HG03342 (cell line): ENCODE results near the gene RUNDC3A.

Experiments used
- ATAC-seq: cut with Tn5 transposase; IDR thresholded peaks from one replicate; pipeline ENCODE4 v1.9.1; 2021; ENCODE audit warnings: mild to moderate bottlenecking, moderate library complexity; ENCODE audit not compliant: unreplicated experiment

Gene RUNDC3A

DNA sequence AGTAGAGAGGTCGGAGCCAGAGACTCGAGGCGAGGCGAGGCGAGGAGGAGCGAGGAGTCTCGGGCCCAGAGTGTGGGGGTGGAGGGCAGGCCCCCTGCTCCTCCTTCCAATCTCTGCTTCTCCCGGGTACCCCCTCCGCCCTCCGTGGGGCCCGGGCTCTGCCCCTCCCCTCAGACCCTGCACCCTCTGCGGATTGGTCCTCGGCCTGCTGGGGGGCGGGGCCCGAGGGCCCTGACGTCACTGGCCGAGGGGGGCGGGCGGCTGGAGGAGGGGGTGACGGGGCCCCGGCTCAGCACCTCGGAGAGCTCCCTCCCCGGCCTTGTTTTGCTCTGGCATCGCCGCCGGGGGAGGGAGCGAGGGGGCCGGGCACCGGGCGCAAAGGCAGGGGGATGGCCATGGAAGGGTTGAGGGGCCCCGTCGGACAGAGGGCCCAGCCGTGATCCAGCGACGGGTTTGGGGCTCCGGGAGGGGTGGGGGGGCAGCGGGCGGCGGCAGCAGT is at the start of gene RUNDC3A:
Gene RUNDC3A (plus strand): TSS at position 282 of the 499 bp plus-strand sequence. CDS start 232 bp downstream, outside the sequence.
- no peak for ATAC-seq

DNA sequence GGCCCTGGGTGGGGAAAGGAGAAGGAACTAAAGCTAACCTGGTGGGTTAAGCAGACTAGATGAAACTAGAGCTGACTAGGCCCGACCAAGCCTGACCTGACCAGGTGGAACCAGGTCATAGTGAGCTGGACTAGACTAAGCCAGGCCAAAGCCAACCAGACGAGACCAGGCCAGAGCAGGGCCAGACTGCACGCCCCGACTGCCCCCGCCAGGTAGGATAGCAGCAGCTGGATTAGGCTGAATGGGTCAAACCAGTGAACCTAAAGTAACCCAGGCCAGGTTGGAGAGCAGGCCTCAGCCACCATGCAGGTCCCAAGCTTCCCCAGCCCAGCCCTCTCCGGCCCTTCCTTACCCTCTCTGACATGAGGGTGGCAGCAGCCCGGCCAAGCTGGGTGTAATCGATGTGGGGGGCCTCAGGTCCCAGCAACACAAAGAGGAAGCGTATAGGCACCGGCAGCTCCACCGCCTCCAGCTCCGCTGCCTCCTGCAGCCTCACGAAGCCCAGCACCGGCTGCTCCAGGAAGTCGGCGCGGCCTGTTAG is 49.5 kb upstream of the RUNDC3A start:
- no peak for ATAC-seq

DNA sequence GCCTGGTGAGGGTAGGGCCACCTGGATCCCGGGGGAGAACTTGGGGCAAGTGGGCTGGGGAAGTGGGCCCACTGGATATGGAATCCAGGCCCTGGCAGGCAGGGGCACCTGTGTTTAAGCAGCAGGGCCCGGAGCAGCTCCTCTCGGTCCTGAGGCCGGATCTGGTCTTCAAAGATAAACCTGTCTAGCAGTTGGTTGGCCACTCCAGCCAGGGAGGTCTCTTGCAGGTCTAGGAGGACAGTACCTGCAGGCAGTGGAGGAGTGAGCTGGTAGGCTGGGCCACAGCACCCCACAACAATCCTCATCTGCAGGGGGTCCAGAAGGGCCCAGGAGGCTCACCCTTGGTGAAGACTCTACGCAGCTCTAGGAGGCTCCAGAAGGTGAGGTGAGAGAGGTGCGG is 48.1 kb upstream of the RUNDC3A start:
- ATAC-seq: no peak

DNA sequence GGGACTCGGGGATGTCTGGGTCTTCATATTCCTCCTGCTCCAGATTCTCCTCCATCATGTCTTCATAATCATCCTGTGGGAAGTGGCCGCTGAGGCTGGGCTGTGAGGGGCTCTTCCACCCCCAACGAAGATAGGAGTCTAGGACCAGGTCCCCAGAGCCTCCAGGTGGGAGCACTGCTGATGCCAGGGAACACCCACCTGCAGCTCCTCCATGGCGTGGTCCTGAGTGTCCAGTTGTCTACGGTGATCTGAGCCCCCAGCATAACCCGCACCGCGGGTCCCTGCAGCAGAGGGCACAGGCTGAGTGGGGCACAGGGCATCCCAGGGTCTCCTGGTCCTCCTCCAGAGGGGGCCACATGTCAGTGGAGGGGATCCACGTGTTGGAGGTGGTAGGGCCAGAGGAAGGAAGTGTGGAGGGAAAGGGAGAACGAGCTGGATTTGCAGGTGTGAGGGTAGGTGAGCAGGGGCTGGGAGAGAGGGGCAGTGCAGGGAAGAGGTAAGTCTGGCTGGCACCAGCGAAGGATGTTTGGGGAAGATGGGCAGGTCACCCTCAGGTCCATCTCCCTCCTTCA is 45.7 kb upstream of the RUNDC3A start:
- ATAC-seq: no peak

DNA sequence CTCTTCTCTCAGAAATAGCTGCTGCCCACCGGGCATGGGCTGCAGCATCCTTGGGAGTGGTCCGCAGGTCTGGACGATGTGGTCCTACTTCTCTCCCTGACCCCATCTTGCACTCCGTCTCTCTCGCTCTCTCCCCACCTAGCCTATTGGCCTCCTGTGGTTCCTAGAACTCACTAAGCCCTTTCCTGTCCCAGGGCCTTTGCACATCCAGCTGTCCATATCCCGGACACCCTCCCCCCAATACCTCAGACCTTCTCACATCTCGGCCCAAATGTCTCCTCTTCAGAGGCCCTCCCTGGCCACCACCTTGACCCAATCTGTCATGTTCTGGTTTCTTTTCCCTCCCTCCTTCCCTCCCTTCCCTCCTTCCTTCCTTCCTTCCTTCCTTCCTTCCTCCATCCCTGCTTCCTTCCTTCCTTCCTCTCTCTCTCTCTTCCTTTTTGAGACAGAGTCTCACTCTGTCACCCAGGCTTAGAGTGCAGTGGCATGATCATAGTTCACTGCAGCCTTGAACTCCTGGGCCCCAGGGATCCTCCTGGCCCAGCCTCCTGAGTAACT is 45.0 kb upstream of the RUNDC3A start:
- ATAC-seq: no peak

DNA sequence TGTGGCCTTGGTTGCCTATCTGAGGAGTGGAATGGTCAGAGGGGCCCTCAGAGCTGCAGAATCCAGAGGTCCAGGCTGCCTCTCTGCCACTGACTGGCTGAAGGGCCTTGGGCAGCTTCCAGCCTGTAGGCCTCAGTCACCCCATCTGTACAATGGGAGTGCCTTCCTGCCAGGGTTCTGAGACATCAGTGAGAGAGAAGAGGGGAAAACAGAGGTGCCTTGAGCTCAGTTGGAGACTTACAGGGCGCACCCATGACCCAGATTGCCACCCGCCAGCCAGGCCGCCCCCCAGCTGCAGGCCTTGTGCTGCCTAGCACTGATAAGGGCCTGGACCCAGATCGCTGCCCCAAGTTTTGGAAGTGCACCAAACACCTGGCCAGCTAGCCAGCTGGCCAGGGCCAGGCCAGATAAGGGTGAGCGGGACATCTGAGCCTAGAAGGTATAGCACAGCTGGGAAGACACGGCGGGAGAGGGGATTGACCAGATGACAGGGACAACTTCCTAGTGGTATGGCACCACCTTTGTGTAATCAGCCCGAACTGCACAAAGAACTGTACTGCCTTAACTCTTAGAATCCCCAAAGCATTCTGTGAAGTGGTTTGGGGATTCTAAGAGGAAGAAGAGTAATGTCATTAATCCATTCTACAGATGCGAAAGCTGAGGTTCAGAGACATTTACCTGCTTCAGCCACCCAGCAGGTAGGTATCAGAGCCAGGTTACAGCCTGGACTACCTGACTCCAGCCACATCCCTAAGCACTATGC is 41.8 kb upstream of the RUNDC3A start:
- no peak for ATAC-seq

DNA sequence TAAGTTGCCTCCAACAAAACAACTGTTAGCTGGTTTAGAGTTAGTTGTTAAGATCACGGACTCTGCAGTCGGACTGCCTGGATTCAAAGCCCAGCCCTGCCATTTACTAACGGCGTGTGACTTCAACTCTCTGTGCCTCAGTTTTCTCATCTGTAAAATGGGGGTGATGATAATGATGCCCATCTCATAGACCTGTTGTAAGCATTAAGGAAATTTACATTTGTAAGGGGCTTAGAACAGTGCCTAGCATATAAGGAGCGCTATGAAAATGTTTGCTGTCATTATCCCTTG is 41.3 kb upstream of the RUNDC3A start:
- ATAC-seq: no peak

DNA sequence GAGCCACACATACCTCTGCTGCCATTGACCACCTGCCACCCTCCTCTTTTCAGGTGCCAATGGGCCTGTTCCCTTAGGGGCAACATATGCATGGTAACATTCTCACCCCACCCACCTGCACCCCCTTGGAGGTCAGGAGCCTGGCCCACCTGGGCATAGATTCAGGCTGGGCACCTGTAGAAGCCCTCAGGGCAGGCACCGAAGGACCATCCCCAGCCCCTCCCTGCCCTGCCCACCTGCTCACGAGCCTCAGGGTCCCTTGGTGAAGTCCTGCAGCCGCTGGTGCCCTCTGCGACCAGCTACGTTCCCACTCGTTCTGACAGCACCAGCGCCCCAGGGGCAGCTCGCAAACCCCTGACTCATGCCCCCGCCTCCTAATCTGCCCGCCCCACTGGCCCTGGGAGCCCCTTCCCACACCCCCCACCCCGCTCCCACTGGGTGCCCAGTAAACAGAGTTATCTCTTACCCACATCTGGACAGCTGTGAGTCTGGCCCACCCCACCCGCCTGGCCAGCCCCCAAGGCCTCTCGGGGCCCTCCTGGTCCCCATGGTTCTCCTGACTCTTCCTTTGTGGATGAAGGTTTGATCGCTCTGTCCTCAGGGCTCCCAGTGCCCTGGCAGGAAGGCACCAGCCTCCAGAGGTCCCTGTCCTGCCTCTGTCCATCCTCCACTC is 40.4 kb upstream of the RUNDC3A start, which contains the start of gene SLC4A1:
Gene SLC4A1 (minus strand): TSS at position 318 of the 673 bp plus-strand sequence. CDS start 5,269 bp downstream, outside the sequence.
- ATAC-seq: no peak

DNA sequence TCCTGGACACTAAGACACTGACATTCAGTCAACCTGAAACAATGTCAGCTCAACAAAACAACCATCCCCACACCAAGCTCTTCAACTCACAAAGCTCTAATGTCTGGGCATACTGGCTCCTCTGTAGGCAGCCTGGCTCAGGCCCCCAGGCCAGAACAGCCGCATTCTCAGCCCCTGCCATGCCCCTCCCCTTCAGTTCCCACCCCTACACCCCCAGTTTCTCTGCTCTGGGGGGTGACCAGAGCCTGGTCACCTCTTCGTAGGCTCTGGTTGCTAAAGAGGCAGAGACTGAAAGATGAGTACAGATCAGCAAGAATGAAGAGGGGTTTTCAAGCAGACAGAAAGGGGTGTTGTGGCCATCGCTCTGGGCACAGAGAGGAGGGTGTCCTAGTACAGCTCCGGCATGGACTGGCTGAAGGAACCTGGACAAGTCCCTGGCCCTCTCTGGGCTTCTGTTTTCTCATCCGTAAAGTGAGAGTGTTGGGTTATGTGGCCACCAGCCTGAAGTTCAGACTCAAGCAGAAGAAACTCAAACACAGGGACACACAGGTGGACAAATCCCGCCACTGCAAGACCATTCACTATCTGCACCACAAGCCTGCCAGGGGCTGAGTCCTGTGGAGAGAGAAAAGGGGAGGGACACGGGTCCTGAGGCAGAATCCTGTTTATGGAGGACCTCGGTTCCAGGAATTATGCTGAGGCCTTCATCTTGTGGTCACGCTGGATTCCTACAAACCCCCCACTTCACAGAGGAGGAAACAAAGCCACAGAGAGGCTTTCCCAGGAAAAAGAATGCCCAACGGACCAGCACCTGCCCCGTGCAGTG is 39.5 kb upstream of the RUNDC3A start:
- no peak for ATAC-seq

DNA sequence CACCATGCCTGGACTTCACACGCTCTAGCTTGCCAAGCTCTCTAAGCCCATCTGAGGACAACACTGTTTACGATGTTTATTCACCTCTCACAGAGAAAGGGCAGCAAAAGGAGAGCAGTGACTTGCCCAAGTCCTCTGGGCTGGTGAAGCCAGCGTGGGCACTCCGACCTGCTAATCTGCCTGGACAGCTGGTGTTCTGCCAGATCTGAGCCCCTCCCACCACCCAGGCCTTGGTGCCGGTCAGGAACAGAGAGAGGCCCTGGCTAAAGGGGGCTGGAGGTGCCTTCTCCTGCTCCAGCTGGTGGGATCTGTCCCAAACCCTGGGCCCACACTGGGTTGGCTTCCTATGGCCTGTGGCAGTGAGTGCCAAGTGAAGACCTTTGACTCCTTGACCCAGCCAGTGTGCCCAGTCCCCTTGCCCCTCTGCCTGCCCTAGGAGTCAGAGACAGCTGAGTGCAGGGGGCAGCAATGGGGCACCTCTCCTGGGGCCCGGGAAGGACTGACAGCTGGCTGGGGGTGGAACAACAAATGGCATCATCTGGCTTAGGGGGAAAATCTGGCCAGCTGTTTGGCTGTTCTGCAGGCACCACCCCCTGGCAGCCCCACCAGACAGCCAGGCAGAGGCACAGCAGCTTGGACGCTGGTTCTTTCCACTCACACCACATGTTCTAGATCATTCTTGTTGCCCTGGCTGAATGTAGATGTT is 38.7 kb upstream of the RUNDC3A start:
- ATAC-seq: no peak

DNA sequence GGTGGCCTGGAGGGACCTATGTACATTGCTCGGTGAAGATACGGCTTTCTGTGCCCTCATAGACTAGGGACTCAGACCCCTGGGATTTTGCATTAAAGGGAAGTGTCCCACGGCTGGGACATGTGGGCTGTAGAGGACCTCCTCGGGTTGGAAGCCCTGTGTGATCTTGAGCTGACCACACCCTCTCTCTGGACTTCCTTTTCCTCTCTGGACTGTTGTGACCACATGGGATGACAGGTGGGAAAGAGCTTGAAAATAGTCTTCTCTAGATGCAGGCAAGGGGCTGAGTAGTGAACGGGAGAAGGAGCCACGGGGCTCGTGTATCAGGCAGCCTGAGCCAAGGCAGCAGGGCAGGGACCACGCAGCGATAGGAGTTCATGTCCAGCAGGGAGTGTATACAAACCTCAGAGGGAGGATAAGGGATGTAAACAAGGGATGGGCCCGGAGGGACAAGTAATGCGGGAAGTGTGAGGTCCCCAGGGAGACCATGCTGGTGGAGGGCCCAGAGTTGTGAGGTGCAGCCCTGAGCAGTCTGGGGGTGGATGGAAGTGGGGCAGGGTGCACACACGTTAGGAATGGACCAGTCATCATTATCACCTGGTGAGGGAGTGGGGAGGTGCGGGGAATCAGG is 36.0 kb upstream of the RUNDC3A start:
- no peak for ATAC-seq

DNA sequence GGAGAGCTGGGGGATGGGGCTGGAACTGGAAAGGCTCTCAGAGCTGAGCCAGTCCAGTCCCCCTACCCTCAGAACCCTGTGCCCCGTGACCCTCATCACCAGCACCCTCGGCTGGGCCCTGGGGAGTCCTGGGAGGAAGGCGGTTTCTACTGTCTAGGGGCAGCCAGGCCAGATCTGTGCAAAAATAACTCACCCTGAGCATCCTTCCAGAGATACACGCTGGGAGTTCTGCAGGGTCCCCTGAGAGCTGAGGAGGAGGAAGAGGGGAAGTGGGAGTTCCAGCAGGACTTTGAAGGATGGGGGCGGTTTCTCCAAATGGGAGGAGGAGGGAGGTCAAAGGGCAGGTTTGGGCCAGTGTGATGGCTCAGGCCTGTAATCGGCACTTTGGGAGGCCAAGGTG is 35.4 kb upstream of the RUNDC3A start:
- no peak for ATAC-seq

DNA sequence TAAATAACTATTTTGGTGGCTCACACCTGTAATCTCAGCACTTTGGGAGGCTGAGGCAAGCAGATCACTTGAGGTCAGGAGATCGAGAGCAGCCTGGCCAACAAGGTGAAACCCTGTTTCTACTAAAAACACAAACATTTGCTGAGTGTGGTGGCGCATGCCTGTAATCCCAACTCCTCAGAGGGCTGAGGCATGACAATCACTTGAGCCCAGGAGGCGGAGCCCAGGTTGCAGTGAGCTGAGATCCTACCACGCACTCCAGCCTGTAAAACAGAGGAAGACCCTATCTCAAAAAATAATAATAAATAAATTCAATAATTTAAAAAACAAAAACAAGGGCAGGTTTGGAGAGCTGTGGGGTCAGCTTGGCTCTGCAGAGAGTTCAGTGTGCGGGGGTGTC is 34.8 kb upstream of the RUNDC3A start:
- ATAC-seq: no peak

DNA sequence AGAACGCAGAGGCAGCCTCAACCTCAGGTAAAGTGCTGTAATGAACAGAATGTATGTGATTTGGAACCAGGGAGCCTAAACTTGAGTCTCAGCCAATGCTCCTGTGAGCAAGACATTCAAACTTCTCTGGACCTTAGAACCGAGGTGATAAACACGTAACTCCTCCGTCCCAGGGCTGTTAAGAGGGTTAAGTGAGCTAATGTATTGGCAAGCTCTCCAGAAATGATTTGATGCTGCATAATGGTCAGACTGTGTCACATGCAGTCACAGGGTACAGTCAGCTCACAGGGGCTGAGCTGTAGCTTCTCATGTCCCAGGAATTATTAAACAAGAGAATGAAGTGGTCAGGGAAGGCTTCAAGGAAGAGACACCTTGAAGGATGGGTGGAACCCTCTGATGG is 30.4 kb upstream of the RUNDC3A start:
- no peak for ATAC-seq

DNA sequence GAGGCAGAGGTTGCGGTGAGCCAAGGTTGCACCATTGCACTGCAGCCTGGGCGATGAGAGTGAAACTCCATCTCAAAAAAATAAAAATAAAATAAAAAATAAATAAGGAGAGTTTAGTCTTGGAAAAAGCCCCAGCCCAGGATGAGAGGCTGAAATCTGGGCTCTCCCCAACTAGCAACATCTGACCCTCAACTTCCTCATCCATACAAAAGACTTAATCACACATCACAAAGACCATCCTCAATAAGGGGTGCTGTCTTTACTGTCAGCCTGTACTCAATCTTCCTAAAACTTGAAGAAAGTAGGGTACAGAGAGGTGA is 29.1 kb upstream of the RUNDC3A start:
- no peak for ATAC-seq

DNA sequence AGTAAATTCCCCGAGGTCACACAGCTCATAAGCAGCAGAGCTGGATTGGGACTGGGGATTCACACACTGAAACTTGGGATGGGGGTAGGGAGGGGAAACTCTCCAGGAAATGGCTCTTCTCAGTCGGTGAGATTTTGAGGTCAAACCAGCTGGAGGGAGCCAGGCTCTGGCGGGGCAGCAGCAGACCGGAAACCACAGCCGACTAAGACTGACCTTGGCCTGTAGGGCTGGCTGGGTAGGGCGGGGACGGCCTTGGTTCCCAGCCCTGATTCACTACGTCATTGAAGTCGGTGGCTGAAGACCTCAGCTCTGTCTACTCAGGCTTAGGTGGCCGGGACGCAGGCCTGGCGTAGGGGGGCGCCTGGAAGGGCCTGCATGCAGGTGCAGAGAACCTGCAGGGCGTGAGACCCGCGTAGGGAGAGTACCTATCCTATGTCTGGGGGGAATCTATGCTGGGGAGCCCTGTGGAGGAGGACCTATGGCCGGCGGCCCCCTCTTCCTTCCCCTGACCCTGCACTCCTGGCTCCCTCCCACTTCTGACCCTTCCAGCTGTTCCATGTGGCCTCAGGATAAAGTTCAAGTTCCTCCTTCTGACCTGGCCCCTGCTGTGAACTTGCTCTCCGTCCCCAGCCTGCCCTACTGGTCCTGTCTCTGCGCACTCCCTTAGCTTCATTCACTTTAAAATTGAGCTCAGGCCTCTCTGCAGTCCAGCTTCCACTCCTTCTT is 28.6 kb upstream of the RUNDC3A start:
- ATAC-seq: peak; percentile 62

DNA sequence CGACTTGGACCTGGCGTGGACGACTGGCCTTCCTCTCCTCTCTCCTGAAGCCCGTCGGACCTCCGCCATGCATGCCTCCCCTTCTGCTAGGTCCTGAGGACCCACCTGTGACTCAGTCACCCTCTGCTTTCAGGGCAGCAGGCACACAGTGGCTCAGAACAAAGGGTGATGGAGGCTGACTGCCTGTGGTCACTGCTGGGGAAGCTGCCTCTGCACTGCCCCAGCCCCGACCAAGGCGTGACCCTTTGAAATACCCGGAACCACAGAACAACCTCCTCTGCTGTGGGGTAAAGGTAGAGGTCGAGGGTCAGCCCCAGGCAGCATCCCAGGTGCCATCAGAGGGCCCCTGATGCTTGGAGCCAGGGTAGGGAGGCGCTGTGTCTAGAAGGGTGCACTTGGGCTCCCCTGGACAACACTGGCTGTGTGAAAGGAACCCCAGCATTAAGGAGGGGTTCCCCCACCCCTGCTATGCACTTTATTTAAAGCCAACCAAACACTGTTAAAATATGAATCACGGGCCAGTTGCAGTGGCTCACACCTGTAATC is 27.9 kb upstream of the RUNDC3A start:
- no peak for ATAC-seq

DNA sequence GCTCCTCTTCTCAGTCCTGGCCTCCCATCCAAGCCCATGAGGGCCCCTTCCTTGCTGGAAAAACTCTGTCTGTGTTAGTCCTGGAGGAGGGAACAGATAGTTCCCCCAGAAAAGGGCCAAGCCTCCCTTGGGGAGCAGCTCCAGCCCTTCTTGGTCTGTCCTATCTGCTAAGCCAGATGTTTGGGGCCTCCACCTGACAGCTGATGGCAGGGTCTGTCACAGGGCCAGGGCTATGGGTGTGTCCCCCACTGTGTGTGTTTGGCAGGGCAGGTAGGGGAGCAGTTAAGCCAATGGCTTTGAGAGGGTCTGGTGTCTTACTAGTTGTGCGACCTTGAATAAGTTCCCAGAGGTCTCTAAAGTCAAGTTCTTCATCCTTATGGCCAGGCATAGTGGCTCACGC is 26.8 kb upstream of the RUNDC3A start:
- no peak for ATAC-seq

DNA sequence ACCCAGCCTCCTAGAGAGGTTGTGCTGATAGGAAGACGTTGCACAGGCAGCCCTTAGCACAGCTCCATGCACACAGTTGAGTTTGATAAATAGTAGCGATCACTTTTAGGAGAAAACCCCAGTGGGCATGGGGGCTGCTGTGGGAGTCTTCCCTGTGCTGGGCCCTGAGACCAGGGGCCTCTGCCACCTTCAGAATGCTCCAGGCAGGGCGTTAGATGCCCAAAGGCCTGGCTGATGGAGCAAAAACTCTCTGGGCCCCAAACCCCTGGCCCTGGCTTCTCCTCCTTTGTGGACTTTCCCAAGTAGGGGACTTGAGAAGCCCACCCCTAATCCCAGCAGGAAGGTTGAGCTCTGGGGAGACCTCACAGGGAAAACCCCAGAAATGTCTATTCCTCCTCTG is 26.1 kb upstream of the RUNDC3A start:
- ATAC-seq: no peak
